Measurements from ENCODE around the gene ATL3.
A peak's percentile ranks its signal among the peaks of the same experiment; 100 is the strongest.

ATL3 gene

DNA sequence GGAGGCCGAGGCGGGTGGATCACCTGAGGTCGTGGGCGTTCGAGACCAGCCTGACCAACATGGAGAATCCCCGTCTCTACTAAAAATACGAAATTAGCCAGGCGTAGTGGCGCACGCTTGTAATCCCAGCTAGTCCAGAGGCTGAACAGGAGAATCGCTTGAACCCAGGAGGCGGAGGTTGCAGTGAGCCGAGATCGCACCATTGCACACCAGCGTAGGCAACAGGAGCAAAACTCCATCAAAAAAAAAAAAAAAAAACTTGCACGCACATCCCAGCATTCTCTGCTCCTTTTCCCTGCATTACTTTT is 934 bp upstream of the ATL3 start:
- Histone ChIP-seq H2AFZ (ENCODE audit: low read depth, low read length) (peak overlapping the region; percentile 87), H3K27me3 (ENCODE audit: insufficient read depth, low read length, poor library complexity) (no peaks in the 10 kb centered on the region), H3K36me3 (ENCODE audit: insufficient read depth, low read length) (peaks cover 17% of the 10 kb centered on the region), H3K79me2 (ENCODE audit: insufficient read depth, low read length) (peaks cover 44% of the 10 kb centered on the region), H3K9ac (ENCODE audit: low read depth, low read length) (peak overlapping the region; percentile 87), H4K20me1 (ENCODE audit: insufficient read depth, low read length) (peaks cover 24% of the 10 kb centered on the region; the same call in 1 of the 2 replicates), H3K4me2 (ENCODE audit: insufficient read depth, low read length) (peak overlapping the region; percentile 73), H3K4me1 (ENCODE audit: insufficient read depth, low read length) (peaks cover 41% of the 10 kb centered on the region), H3K4me3 (ENCODE audit: low read depth in 1 of 2, low read length in 2 of 2) (peak overlapping the region in 1 of 2 experiments; percentile 61; a peak in 3 of 4 replicates), H3K27ac (ENCODE audit: low read length) (peak overlapping the region; percentile 87), H3K9me3 (ENCODE audit: insufficient read depth, low read length, severe bottlenecking) (no peaks in the 10 kb centered on the region)
- DNase-seq = no peak
- ATAC-seq (ENCODE audit: insufficient read depth, low read depth) = no peak
- TF ChIP-seq, protein P1, sequence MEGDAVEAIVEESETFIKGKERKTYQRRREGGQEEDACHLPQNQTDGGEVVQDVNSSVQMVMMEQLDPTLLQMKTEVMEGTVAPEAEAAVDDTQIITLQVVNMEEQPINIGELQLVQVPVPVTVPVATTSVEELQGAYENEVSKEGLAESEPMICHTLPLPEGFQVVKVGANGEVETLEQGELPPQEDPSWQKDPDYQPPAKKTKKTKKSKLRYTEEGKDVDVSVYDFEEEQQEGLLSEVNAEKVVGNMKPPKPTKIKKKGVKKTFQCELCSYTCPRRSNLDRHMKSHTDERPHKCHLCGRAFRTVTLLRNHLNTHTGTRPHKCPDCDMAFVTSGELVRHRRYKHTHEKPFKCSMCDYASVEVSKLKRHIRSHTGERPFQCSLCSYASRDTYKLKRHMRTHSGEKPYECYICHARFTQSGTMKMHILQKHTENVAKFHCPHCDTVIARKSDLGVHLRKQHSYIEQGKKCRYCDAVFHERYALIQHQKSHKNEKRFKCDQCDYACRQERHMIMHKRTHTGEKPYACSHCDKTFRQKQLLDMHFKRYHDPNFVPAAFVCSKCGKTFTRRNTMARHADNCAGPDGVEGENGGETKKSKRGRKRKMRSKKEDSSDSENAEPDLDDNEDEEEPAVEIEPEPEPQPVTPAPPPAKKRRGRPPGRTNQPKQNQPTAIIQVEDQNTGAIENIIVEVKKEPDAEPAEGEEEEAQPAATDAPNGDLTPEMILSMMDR (IDR thresholded peaks at IDR 0.05; ENCODE audit: borderline replicate concordance, extremely low read depth, low read length, poor library complexity, severe bottlenecking) = no peak
- TF ChIP-seq EZH2 (IDR thresholded peaks at IDR 0.05; ENCODE audit: borderline replicate concordance, low read depth, low read length, severe bottlenecking) = no peak

DNA sequence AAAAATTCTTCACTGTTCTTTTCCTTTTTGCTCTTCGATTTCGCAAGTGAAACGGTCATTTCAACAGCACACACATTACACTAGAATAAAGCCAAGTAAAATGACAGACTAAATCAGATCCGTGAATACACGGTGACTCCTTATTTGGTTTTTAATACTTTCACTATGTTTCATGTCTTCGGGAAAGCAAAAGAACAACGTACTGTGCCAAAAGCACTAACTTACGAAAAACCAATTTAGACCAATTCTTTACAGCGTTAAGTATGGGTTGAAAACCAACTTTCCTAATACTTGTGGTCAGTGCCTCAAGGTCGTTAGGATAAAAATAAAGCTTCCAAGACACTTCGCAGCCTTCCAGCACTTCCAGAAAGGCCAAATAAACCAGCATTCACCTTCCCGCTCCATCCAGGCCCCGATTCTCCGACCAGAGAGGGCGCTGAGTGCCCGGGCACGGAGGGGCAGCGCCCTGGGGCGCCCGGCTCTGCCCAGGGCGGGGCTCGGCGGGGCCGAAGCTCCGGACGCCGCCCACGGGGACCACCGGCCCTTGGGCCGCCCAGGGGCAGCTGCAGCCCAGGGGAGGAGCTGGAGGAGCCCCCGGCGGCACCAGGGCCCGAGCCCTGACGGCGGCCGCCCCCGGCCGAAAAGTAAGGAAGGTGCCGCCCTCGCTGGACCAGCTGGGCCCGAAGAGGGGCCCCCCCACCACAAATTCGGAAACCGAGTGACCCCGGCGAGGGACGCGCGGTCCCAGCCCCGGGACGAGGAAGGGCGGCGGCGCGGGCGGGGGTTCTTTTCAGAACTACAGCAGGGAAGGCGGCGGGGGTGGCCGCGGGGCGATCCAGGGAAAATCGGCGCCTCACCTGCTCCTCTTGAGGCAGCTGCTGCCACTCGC is 499 bp downstream of the ATL3 start:
- H2AFZ ChIP-seq (ENCODE audit: low read depth, low read length) = peak overlapping the region; percentile 87
- peaks cover 41% of the 10 kb centered on the region for H3K4me1 ChIP-seq (ENCODE audit: insufficient read depth, low read length)
- H3K9me3 ChIP-seq (ENCODE audit: insufficient read depth, low read length, severe bottlenecking) = no peaks in the 10 kb centered on the region
- peaks cover 58% of the 10 kb centered on the region for H3K79me2 ChIP-seq (ENCODE audit: insufficient read depth, low read length)
- peaks cover 35% of the 10 kb centered on the region; the same call in 1 of the 2 replicates for H4K20me1 ChIP-seq (ENCODE audit: insufficient read depth, low read length)
- H3K36me3 ChIP-seq (ENCODE audit: insufficient read depth, low read length) = peaks cover 24% of the 10 kb centered on the region
- H3K27me3 ChIP-seq (ENCODE audit: insufficient read depth, low read length, poor library complexity) = no peaks in the 10 kb centered on the region
- TF ChIP-seq, protein P1 (IDR thresholded peaks at IDR 0.05; ENCODE audit: borderline replicate concordance, extremely low read depth, low read length, poor library complexity, severe bottlenecking) = peak; percentile 65
- no peak for TF ChIP-seq EZH2 (IDR thresholded peaks at IDR 0.05; ENCODE audit: borderline replicate concordance, low read depth, low read length, severe bottlenecking)
- H3K9ac ChIP-seq (ENCODE audit: low read depth, low read length) = peak overlapping the region; percentile 87
- ATAC-seq (ENCODE audit: insufficient read depth, low read depth) (peak; percentile 17; the same call in 2 of the 3 replicates), DNase-seq (peak; percentile 40)
- peak overlapping the region; percentile 37 to 61 for H3K4me3 ChIP-seq (ENCODE audit: low read depth in 1 of 2, low read length in 2 of 2)
- peak overlapping the region; percentile 73 for H3K4me2 ChIP-seq (ENCODE audit: insufficient read depth, low read length)
- peak overlapping the region; percentile 87 for H3K27ac ChIP-seq (ENCODE audit: low read length)

DNA sequence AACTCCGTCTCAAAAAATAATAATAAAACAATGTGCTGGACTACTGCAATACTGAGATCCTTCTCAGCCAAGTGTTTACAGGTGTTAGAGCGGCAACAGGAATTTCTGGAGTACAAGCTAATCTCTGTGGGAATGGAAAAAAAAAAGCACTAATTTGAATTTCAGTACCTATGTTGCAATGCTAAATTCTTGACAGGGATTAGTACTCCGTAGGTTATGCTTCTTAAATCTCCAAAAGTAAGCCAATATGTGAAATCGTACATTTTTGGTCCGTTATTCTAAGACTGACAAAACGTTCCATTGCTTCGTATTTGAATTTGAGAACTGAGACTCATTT is 1.1 kb downstream of the ATL3 start:
- Histone ChIP-seq H3K4me3 (ENCODE audit: low read depth in 1 of 2, low read length in 2 of 2) (peak overlapping the region; percentile 37 to 61; a peak in 3 of 4 replicates), H3K36me3 (ENCODE audit: insufficient read depth, low read length) (peaks cover 24% of the 10 kb centered on the region), H3K27me3 (ENCODE audit: insufficient read depth, low read length, poor library complexity) (no peaks in the 10 kb centered on the region), H2AFZ (ENCODE audit: low read depth, low read length) (no peak overlapping the region), H3K79me2 (ENCODE audit: insufficient read depth, low read length) (peaks cover 64% of the 10 kb centered on the region), H3K4me2 (ENCODE audit: insufficient read depth, low read length) (peak overlapping the region; percentile 73), H3K4me1 (ENCODE audit: insufficient read depth, low read length) (peaks cover 41% of the 10 kb centered on the region), H4K20me1 (ENCODE audit: insufficient read depth, low read length) (peaks cover 40% of the 10 kb centered on the region; the same call in 1 of the 2 replicates), H3K9ac (ENCODE audit: low read depth, low read length) (peak overlapping the region; percentile 87), H3K27ac (ENCODE audit: low read length) (peak overlapping the region; percentile 87; the same call in 1 of the 2 replicates), H3K9me3 (ENCODE audit: insufficient read depth, low read length, severe bottlenecking) (no peaks in the 10 kb centered on the region)
- TF ChIP-seq EZH2 (IDR thresholded peaks at IDR 0.05; ENCODE audit: borderline replicate concordance, low read depth, low read length, severe bottlenecking) = no peak
- TF ChIP-seq, protein P1 (IDR thresholded peaks at IDR 0.05; ENCODE audit: borderline replicate concordance, extremely low read depth, low read length, poor library complexity, severe bottlenecking) = no peak
- ATAC-seq (ENCODE audit: insufficient read depth, low read depth) (no peak), DNase-seq (no peak)
